ENCODE results near the gene ATP2B1.
A peak's percentile ranks its signal among the peaks of the same experiment; 100 is the strongest.

ATP2B1 gene

GRCh38 chr12:89589753-89590152 lies 118.9 kb downstream of the ATP2B1 start:
- no peak for DNase-seq

GRCh38 chr12:89578499-89578898 lies 130.1 kb downstream of the ATP2B1 start:
- no peak for DNase-seq

GRCh38 chr12:89576572-89577220 lies 131.9 kb downstream of the ATP2B1 start:
- DNase-seq, result no peak

GRCh38 chr12:89575374-89575773 lies 133.3 kb downstream of the ATP2B1 start:
- DNase-seq, result no peak

GRCh38 chr12:89574736-89575208 lies 133.9 kb downstream of the ATP2B1 start:
- DNase-seq, result no peak

- no peak for DNase-seq
Observed at GRCh38 chr12:89573051-89573810, 135.4 kb downstream of the ATP2B1 start.

- no peak for DNase-seq
Observed at GRCh38 chr12:89571491-89572195, 137.0 kb downstream of the ATP2B1 start.

GRCh38 chr12:89568484-89568883 lies 140.2 kb downstream of the ATP2B1 start:
- DNase-seq, result no peak

- no peak for DNase-seq
Observed at GRCh38 chr12:89567691-89568239, 140.9 kb downstream of the ATP2B1 start.

GRCh38 chr12:89566615-89567014 lies 142.0 kb downstream of the ATP2B1 start:
- no peak for DNase-seq

GRCh38 chr12:89565002-89565401 lies 143.6 kb downstream of the ATP2B1 start:
- DNase-seq, result no peak

GRCh38 chr12:89559753-89560152 lies 148.9 kb downstream of the ATP2B1 start:
- DNase-seq, result no peak

GRCh38 chr12:89556976-89557375 lies 151.7 kb downstream of the ATP2B1 start:
- DNase-seq, result no peak

GRCh38 chr12:89552376-89552775 lies 156.3 kb downstream of the ATP2B1 start:
- DNase-seq, result no peak

- DNase-seq, result no peak
Observed at GRCh38 chr12:89551747-89552146, 156.9 kb downstream of the ATP2B1 start.

- no peak for DNase-seq
Observed at GRCh38 chr12:89547101-89547500, 161.5 kb downstream of the ATP2B1 start.

GRCh38 chr12:89546151-89546550 lies 162.5 kb downstream of the ATP2B1 start:
- DNase-seq, result no peak

- peak; percentile 48 for DNase-seq
Observed at GRCh38 chr12:89544681-89545184, 163.9 kb downstream of the ATP2B1 start.

- no peak for DNase-seq
Observed at GRCh38 chr12:89544022-89544421, 164.6 kb downstream of the ATP2B1 start.

GRCh38 chr12:89542912-89543592 lies 165.6 kb downstream of the ATP2B1 start:
- peak; percentile 43 for DNase-seq

- no peak for DNase-seq
Observed at GRCh38 chr12:89542236-89542635, 166.4 kb downstream of the ATP2B1 start.

GRCh38 chr12:89540586-89540985 lies 168.1 kb downstream of the ATP2B1 start:
- no peak for DNase-seq
